Heart right ventricle (tissue), 16 donors: Measurements from ENCODE around the gene TP53TG5. TPM values are rescaled to one million over a fixed set of nuclear protein-coding genes. Genes with fewer than 3 reads are reported as not detected.

ENCODE experiments used
- ATAC-seq, 8 donors: fragments of 200-7000 bp; cut with Tn5 transposase; one replicate each; pipeline ENCODE4 v1.9.1; 2020; ENCODE audit warnings: mild to moderate bottlenecking in 8 of 8, moderate library complexity in 8 of 8, moderate number of reproducible peaks in 1 of 8
- DNase-seq, 2 donors: peaks; one replicate each; pipeline ENCODE4 v3.0.0-alpha.2; 2020
- H3K27ac ChIP-seq, 10 donors: fragments of 200-600 bp; sonication (generic) in 2 of 10; one replicate each; pipeline versions ENCODE4 v1.5.0 to v1.8.0; 2020 to 2022; ENCODE audit warnings: mild to moderate bottlenecking in 3 of 10
- H3K27me3 ChIP-seq, 7 donors: fragments of 200-600 bp; one replicate each; pipeline ENCODE4 v1.8.0; 2021 to 2022; ENCODE audit warnings: mild to moderate bottlenecking in 2 of 7
- H3K36me3 ChIP-seq, 9 donors: fragments of 200-600 bp; sonication (generic) in 1 of 9; one replicate each; pipeline versions ENCODE4 v1.5.0 to v1.8.0; 2020 to 2022; ENCODE audit warnings: mild to moderate bottlenecking in 2 of 9
- H3K4me1 ChIP-seq, 9 donors: fragments of 200-600 bp; sonication (generic) in 1 of 9; one replicate each; pipeline versions ENCODE4 v1.5.0 to v1.8.0; 2020 to 2022; ENCODE audit warnings: mild to moderate bottlenecking in 4 of 9
- H3K4me3 ChIP-seq, 10 donors: fragments of 200-600 bp; sonication (generic) in 2 of 10; one replicate each; pipeline versions ENCODE4 v1.5.0 to v1.8.0; 2020 to 2022; ENCODE audit warnings: mild to moderate bottlenecking in 7 of 10, moderate library complexity in 2 of 10
- H3K9me3 ChIP-seq, 11 donors: fragments of 200-600 bp in 10 of 11; sonication (generic) in 2 of 11; one replicate each; pipeline versions ENCODE4 v1.5.0 to v1.8.0; 2013 to 2022; ENCODE audit warnings: mild to moderate bottlenecking in 2 of 11, control low read depth in 1 of 11, moderate library complexity in 1 of 11
- WGBS, 2 donors: extraction: QIAGEN DNeasy Blood & Tissue Kit; methylation state at CpG; one replicate each; pipeline ENCODE4 v1.1.7; 2013; ENCODE audit warnings: inconsistent platforms in 1 of 2; 5-methylcytosine and 5-hydroxymethylcytosine counted together
- intact Hi-C, 10 donors: fragments of 100-400 bp; cut with DNase I; formaldehyde crosslinking; loops; one replicate each; pipeline versions ENCODE4 v1.11.1 to v1.14.2; 2022
- polyA plus RNA-seq, 2 donors: library from polyadenylated mRNA; stranded (reverse); fragments of 200-250 nt; gene quantifications; one replicate each; pipeline ENCODE4 v1.2.3, GENCODE V29; 2013
- total RNA-seq, 10 donors: library from RNA; stranded (reverse); fragmentation: NEBNext Ultra II Directional in 3 of 10; extraction: Animal tissue kit (Norgen Biotek cat#: 25700) in 3 of 10; gene quantifications; one replicate each; pipeline versions ENCODE4 v1.2.1 to v1.2.4, GENCODE V29; 2021 to 2023
- TF ChIP-seq, protein P1 (sequence below), 9 donors: fragments of 200-600 bp; sonication (generic) in 2 of 9; IDR thresholded peaks; one replicate each; pipeline versions ENCODE4 v1.5.0 to v1.8.0; 2021 to 2022; ENCODE audit warnings: antibody characterized with exemption in 9 of 9, mild to moderate bottlenecking in 5 of 9, moderate library complexity in 1 of 9
- donor health status: Arrhythmogenic right ventricular cardiomyopathy.
- donor health status: ischemic (EF 13 %, LVEDD 7.1; RV severe dilation, severe dysfunction).
- donor health status: healthy with polysubstance abuse.
- donor health status: DM: no; HTN: yes; CAD: no.
- donor health status: DM: no; HTN: no; CAD: no.
- donor health status: ischemic (EF 25% LVEDD 6.9; RV normal size, moderate dysfunction).
- donor health status: ischemic (EF 25% LVEDD 5.7; RV mildly dilated, moderate dysfunction).
- donor health status: healthy.
- donor health status: DM: yes; HTN: yes; CAD: no.
- donor health status: Ischemic cardiomyopathy.
- donor health status: ischemic (EF 35%, LVEDD 5.7; RV mildly dilated, moderate dysfunction).
- donor health status: nonischemic (EF 11% LVEDD 7.7; RV severe dilation, severe dysfunction).
- donor health status: DM: yes; HTN: yes; CAD: no.
- donor health status: PGD.
- donor health status: ischemic (EF 29% LVEDD 5.4; RV normal size, mild dysfunction).
- donor health status: nonischemic (EF 23%, LVEDD 6.1; RV moderate dilation, normal function).

TP53TG5 gene
- total and polyA plus RNA-seq, 12 donors, result 0.43 to 2.4 (median 1.2) TPM

DNA sequence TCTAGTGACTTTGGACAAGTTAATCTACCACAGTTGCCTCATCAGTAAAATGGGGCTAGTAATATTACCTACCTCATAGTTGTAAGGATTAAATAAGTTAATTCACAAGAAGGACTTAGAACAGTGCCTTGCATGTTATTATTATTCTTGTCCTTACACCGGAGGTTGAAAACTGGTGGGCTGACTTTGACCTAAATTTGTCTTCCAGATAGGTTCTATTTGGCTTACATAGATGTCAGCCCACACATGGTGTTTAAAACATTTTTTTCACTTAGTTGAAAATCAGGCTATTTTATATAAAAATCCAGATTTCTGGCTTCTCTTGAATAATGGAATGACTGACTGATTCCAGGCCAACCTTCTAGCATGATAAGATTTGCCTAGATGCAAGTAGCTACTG lies 11.9 kb downstream of the TP53TG5 start:
- ATAC-seq, result no peak

DNA sequence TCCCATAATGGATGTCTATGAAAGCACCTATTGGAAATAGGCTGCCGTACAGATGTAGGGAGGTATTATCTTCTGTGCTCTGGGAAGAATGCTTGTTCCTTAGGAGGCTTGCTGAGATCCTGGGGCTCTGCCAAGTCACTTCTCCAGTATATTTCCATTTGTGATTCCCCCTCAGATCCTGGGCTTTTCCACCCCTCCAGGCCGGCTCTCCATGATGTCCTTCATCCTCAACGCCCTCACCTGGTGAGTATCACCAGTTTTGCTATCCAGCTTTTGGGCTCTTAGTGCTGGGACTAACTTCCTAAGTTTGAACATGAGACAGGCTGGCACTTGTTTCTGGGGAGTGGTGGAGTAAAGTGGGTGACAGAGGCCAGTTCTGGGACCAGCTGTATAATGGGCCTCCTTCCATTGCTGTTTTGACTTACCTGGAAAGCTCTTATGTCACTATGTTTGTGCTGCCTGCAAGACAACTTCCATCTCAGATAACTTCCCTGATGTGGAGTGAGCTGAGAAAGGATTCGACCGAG lies 12.6 kb downstream of the TP53TG5 start:
- peaks cover 2 to 67% (median 19%) of the 10 kb centered on the region in 9 donors for H3K4me1 ChIP-seq
- no peak for ATAC-seq
- DNase-seq, result no peak
- TF ChIP-seq, protein P1, sequence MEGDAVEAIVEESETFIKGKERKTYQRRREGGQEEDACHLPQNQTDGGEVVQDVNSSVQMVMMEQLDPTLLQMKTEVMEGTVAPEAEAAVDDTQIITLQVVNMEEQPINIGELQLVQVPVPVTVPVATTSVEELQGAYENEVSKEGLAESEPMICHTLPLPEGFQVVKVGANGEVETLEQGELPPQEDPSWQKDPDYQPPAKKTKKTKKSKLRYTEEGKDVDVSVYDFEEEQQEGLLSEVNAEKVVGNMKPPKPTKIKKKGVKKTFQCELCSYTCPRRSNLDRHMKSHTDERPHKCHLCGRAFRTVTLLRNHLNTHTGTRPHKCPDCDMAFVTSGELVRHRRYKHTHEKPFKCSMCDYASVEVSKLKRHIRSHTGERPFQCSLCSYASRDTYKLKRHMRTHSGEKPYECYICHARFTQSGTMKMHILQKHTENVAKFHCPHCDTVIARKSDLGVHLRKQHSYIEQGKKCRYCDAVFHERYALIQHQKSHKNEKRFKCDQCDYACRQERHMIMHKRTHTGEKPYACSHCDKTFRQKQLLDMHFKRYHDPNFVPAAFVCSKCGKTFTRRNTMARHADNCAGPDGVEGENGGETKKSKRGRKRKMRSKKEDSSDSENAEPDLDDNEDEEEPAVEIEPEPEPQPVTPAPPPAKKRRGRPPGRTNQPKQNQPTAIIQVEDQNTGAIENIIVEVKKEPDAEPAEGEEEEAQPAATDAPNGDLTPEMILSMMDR (IDR thresholded peaks at IDR 0.05), result no peak
- H3K4me3 ChIP-seq, result no peak overlapping the region
- 84 to 88% methylated on average over 5 of the region's 5 CpGs for whole genome bisulfite sequencing, 2 donors
- H3K27me3 ChIP-seq, result no peaks in the 10 kb centered on the region
- intact Hi-C loops, result loop anchor here in 1 of 10 donors (5.0 kb wide), 1 partner anchor 38 kb away; no protein-coding TSS in a partner anchor
- H3K27ac ChIP-seq, result no peak overlapping the region
- no peaks in the 10 kb centered on the region for H3K9me3 ChIP-seq
- peaks cover 0 to 47% (median 18%) of the 10 kb centered on the region in 9 donors for H3K36me3 ChIP-seq

More for the DNA sequence above, 11.9 kb downstream of the TP53TG5 start:
- TF ChIP-seq, protein P1 (IDR thresholded peaks at IDR 0.05), result no peak
- DNase-seq, result no peak
- WGBS, 2 donors, result 86 to 91% methylated on average over 1 of the region's 1 CpG
- intact Hi-C loops, result loop anchor here in 1 of 10 donors (5.0 kb wide), 1 partner anchor 39 kb away; no protein-coding TSS in a partner anchor
- Histone ChIP-seq H3K4me1 (peaks cover 2 to 61% (median 19%) of the 10 kb centered on the region in 9 donors), H3K9me3 (no peaks in the 10 kb centered on the region), H3K4me3 (no peak overlapping the region), H3K27ac (no peak overlapping the region), H3K36me3 (peaks cover 0 to 47% (median 18%) of the 10 kb centered on the region in 9 donors), H3K27me3 (no peaks in the 10 kb centered on the region)

DNA sequence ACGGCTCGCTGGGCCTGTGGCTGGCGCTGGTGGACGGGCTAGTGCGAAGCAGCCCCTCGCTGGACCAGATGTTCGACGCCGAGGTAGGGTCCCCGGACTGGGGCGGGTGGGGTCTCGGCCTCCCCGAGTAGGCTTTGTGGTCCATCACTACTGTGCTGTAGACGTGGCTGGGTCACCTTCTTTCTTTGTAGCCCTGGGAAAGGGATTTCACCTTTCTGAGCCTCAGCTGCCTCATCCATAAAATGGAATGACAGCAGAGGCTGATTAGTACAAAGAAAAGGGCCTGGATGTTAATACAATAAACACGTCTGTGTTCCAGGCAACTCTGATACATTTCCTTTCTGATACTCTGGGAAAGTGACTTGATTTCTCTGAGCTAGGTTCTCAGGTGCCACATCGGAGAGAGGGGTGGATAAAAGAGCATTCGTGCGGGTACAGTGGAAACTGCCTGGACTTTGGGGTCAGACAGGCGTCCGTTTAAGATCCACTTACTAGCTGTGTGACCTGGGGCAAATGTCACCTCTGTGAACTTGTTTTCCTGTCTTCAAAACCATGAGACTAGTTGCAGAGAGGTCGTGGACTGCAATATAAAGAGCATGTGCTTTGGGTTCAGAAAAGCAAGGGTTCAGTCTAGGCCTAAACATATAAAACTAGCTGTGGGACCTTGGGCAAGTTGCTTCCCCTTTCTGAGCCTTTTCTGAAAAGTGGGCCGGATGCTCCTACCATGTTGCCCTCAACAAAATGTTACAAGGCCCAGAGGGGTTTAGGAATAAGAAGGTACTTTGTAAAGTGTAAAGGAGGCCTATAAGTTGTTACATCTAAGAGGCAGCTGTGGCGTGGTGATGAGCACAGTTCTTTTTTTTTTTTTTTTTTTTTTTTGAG lies 14.3 kb downstream of the TP53TG5 start:
- TF ChIP-seq, protein P1 (IDR thresholded peaks at IDR 0.05), result no peak
- H3K9me3 ChIP-seq, result no peaks in the 10 kb centered on the region
- H3K27ac ChIP-seq, result peak overlapping the region; percentile 86 to 97 (median 96)
- H3K4me3 ChIP-seq, result peak overlapping the region; percentile 60 to 84 (median 70)
- ATAC-seq (no peak), DNase-seq (no peak)
- H3K27me3 ChIP-seq, result no peaks in the 10 kb centered on the region
- H3K4me1 ChIP-seq, result peaks cover 2 to 79% (median 30%) of the 10 kb centered on the region in 9 donors
- 25% methylated on average over 23 of the region's 23 CpGs for WGBS, 2 donors
- peaks cover 0 to 43% (median 18%) of the 10 kb centered on the region in 9 donors for H3K36me3 ChIP-seq
- intact Hi-C loops, result loop anchor here in 4 of 10 donors (1.0 to 5.0 kb wide), 5 partner anchors 42 to 73 kb away; partner anchors contain the start of gene PIGT (in 1 of the 4)
